HG03469 (cell line): ENCODE results near the gene PDPR.
"Not testable (repeated sequence)": the region's sequence is repeated elsewhere in the genome, so short reads cannot be mapped to it uniquely, and the experiment has no call there.

Experiments
- ATAC-seq: cut with Tn5 transposase; IDR thresholded peaks from one replicate; pipeline ENCODE4 v1.9.1; 2021; ENCODE audit warnings: mild to moderate bottlenecking, moderate library complexity, moderate number of reproducible peaks; ENCODE audit not compliant: unreplicated experiment

Gene PDPR

GRCh38 chr16:70160821-70161220 is 46.7 kb downstream of the PDPR start:
- no peak for ATAC-seq

- no peak for ATAC-seq
These were observed 47.2 kb downstream of the PDPR start for GRCh38 chr16:70161350-70161749.

DNA sequence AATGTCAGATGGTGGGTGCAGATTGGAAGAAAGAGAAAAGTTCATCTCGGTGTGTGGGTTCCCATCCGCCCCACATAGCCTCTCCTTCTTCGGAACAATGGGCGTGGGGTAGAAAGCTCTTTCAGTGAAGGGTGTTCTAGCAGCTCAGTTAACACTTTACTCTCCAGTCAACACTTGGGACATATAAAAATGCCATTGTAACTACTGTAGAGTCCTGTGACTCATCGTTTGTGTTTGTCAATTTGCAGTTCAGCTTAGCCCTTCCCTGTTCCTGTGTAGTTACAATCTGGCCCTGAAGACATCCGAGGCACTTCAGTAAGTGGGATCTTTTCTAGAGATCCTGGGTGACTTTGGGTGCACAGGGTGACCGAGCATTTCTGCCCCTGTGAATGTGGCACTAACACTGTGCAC is 47.9 kb downstream of the PDPR start:
- no peak for ATAC-seq

GRCh38 chr16:70163596-70163995 is 49.5 kb downstream of the PDPR start:
- no peak for ATAC-seq

DNA sequence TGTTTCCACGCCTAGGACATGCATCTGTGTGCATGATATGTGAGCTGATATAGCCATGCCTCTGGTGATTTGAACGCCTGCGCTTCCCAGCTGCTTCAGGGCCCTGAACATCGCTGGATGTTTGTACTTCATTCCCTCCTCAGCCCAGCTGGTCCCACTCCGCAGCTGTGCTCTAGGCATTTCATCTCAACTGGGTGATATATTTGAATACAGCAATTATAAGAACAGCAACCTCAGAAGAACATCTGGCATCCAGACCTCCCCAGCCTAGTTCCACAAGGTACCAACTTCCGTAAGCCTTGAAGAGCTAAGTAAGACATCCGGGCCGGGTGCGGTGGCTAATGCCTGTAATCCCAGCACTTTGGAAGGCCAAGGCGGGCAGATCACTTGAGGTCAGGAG is 52.6 kb downstream of the PDPR start:
- not testable (repeated sequence) for ATAC-seq

DNA sequence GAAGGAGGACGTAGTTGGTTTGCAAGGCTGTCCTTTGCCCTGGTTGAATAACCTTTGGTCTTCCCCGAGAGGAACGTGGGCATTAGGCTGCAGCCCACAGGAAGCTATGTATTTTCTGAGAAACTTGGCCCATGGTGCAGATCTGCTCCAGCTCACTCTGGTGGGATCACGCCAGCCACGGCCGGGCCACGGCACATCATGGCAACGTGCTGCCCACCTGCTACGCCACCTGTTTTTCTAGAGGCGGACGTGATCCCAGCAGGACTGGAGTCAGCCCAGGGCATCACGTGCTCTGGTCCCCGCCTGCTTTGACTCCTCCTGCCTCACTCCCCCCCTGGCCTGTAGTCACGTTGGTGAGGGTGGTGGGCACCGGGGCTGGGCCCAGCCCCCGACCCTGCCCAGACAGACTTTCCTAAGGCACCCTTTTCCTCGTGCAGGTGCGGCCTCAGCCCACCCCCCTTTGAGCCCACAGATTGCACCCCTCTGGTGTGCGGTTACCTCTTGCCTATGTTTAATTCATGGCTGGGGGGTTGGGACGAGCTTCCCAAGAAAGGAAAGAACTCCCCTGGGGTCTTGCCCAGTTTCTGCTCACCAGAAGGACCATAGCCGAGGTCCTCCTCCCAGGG is 59.2 kb downstream of the PDPR start, which contains the start of gene CLEC18C:
TSS of gene CLEC18C (plus strand) at position 576 of the 626 bp plus-strand sequence. CDS start 492 bp downstream, outside the sequence.
- not testable (repeated sequence) for ATAC-seq

DNA sequence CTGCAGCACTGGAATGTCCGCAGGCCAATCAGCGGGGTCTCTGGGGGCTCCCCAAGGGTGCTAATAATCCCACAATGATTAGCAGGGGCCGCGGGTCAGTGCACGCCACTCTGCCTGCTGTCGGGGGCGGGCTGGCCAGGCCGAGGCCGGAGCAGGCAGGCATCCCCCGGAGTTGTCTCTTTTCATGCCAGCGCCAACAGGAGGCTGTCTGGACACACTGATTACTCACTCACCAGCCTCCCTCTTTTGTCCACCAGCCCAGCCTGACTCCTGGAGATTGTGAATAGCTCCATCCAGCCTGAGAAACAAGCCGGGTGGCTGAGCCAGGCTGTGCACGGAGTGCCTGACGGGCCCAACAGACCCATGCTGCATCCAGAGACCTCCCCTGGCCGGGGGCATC is 59.8 kb downstream of the PDPR start:
- not testable (repeated sequence) for ATAC-seq

- ATAC-seq = not testable (repeated sequence)
These were observed 60.3 kb downstream of the PDPR start for GRCh38 chr16:70174387-70174932.

- not testable (repeated sequence) for ATAC-seq
These were observed 73.9 kb downstream of the PDPR start for GRCh38 chr16:70187858-70188607.

- not testable (repeated sequence) for ATAC-seq
These were observed 74.4 kb downstream of the PDPR start for GRCh38 chr16:70188608-70188915.

DNA sequence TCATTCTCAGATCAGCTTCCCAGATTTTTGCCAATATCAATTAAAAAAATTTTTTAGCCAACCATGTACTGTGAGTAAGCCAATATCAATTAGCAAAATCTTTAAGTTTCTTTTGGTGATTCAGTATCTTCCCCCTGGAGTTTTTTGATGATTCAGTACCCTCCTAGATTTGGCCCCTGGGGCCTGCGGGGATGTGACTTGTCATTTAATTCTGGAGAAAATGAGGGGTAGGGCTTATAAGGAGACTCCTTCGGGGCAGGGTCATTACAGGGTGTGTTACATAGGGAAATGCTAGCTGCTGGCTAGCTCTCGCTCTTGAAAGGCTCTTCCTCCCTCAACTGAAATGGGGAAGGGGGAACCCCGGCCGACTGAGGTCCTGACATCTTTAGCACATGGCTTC is 76.4 kb downstream of the PDPR start:
- ATAC-seq = not testable (repeated sequence)

GRCh38 chr16:70196683-70197300 is 82.7 kb downstream of the PDPR start:
- not testable (repeated sequence) for ATAC-seq

- not testable (repeated sequence) for ATAC-seq
These were observed 83.5 kb downstream of the PDPR start for GRCh38 chr16:70197611-70198010.

- not testable (repeated sequence) for ATAC-seq
These were observed 84.1 kb downstream of the PDPR start for GRCh38 chr16:70198230-70198629.

DNA sequence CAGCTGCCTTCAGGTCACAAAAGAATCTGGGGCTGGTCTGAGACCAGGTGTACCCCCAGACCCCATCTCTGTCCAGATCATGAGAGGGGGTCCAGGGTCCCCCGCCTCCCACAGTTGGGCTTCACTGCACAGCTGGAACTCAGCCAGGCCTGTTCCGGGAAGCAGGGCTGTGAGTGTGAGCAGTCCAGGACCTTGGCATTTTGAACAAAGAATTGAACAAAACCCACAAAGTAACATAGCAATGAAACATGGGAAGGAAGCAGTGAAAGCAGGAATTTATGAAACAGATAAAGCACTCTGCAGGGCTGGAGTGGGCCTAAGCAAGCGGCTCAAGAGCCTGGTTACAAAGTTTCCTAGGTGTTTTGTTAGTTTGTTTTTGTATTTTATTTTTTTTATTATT is 84.5 kb downstream of the PDPR start:
- not testable (repeated sequence) for ATAC-seq

GRCh38 chr16:70199170-70199569 is 85.0 kb downstream of the PDPR start:
- not testable (repeated sequence) for ATAC-seq

DNA sequence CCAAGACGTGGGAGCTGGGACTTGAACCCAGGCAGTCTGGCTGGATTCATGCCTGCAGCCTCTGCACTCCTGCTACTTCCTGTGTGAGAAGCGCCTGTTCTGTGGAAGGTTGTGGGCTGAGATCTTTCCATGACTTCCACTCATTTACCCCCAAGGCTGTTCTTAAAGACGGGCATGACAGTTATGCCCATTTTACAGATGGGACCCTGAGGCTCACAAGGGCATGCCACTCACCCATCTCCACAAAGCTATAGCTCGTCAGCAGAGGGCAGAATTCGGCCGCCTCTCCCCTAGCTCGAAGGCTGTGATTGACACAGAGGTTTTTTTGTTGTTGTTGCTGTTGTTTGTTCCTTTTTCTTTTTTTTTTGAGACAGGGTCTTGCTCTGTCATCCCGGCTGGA is 85.9 kb downstream of the PDPR start:
- ATAC-seq = not testable (repeated sequence)

GRCh38 chr16:70203508-70203907 is 89.4 kb downstream of the PDPR start:
- ATAC-seq = not testable (repeated sequence)

GRCh38 chr16:70204010-70204409 is 89.9 kb downstream of the PDPR start:
- not testable (repeated sequence) for ATAC-seq

DNA sequence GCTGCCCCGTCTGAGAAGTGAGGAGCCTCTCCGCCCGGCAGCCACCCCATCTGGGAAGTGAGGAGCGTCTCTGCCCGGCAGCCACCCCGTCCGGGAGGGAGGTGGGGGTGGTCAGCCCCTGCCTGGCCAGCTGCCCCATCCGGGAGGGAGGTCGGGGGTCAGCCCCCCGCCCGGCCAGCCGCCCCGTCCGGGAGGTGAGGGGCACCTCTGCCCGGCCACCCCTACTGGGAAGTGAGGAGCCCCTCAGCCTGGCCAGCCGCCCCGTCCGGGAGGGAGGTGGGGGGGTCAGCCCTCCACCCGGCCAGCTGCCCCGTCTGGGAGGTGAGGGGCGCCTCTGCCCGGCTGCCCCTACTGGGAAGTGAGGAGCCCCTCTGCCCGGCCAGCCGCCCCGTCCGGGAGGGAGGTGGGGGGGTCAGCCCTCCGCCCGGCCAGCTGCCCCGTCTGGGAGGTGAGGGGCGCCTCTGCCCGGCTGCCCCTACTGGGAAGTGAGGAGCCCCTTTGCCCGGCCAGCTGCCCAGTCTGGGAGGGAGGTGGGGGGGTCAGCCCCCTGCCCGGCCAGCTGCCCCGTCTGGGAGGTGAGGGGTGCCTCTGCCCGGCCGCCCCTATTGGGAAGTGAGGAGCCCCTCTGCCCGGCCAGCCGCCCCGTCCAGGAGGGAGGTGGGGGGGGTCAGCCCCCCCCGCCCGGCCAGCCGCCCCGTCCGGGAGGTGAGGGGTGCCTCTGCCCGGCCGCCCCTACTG is 90.7 kb downstream of the PDPR start:
- not testable (repeated sequence) for ATAC-seq

- not testable (repeated sequence) for ATAC-seq
These were observed 92.2 kb downstream of the PDPR start for GRCh38 chr16:70206382-70206781.
